ENCODE measurements around the gene FNBP1.

The FNBP1 gene

GRCh38 chr9:129919841-129920240, 123.1 kb downstream of the FNBP1 start:
- Histone ChIP-seq H2AFZ (ENCODE audit: low read length) (no peak overlapping the region), H3K4me2 (ENCODE audit: low read depth, low read length, poor library complexity, severe bottlenecking) (no peak overlapping the region), H3K4me3 (ENCODE audit: low read length, poor library complexity, severe bottlenecking) (no peak overlapping the region), H3K4me1 (ENCODE audit: insufficient read depth, low read length, poor library complexity, severe bottlenecking) (no peaks in the 10 kb centered on the region), H3K9me2 (replicated peaks; ENCODE audit: low read depth, low read length) (no peaks in the 10 kb centered on the region), H3K79me2 (ENCODE audit: insufficient read depth, low read length) (no peaks in the 10 kb centered on the region), H3K27me3 (ENCODE audit: insufficient read depth, low read length, poor library complexity, severe bottlenecking) (no peaks in the 10 kb centered on the region), H3F3A (ENCODE audit: low read depth) (no peaks in the 10 kb centered on the region), H3K9ac (ENCODE audit: low read depth, low read length, poor library complexity, severe bottlenecking) (no peak overlapping the region), H3K9me3 (ENCODE audit: insufficient read depth, low read depth, low read length) (no peaks in the 10 kb centered on the region), H3K36me3 (ENCODE audit: insufficient read depth, low read length) (peaks cover 62% of the 10 kb centered on the region; the same call in 1 of the 2 replicates), H4K20me1 (ENCODE audit: insufficient read depth, low read length, poor library complexity, severe bottlenecking) (no peaks in the 10 kb centered on the region)
- TF ChIP-seq EZH2phosphoT487 (IDR thresholded peaks at IDR 0.05; ENCODE audit: borderline replicate concordance): no peak
- TF ChIP-seq CTCF (conservative IDR thresholded peaks at IDR 0.05; ENCODE audit: low read length): no peak

GRCh38 chr9:129919277-129919676, 123.7 kb downstream of the FNBP1 start:
- Histone ChIP-seq H3K4me3 (ENCODE audit: low read length, poor library complexity, severe bottlenecking) (no peak overlapping the region), H3K9me3 (ENCODE audit: insufficient read depth, low read depth, low read length) (no peaks in the 10 kb centered on the region), H3K27me3 (ENCODE audit: insufficient read depth, low read length, poor library complexity, severe bottlenecking) (no peaks in the 10 kb centered on the region), H3K4me1 (ENCODE audit: insufficient read depth, low read length, poor library complexity, severe bottlenecking) (no peaks in the 10 kb centered on the region), H3K79me2 (ENCODE audit: insufficient read depth, low read length) (no peaks in the 10 kb centered on the region), H3F3A (ENCODE audit: low read depth) (no peaks in the 10 kb centered on the region), H3K36me3 (ENCODE audit: insufficient read depth, low read length) (peaks cover 57% of the 10 kb centered on the region; the same call in 1 of the 2 replicates), H2AFZ (ENCODE audit: low read length) (no peak overlapping the region), H3K9me2 (replicated peaks; ENCODE audit: low read depth, low read length) (no peaks in the 10 kb centered on the region), H3K9ac (ENCODE audit: low read depth, low read length, poor library complexity, severe bottlenecking) (no peak overlapping the region), H4K20me1 (ENCODE audit: insufficient read depth, low read length, poor library complexity, severe bottlenecking) (no peaks in the 10 kb centered on the region), H3K4me2 (ENCODE audit: low read depth, low read length, poor library complexity, severe bottlenecking) (no peak overlapping the region)
- TF ChIP-seq EZH2phosphoT487 (IDR thresholded peaks at IDR 0.05; ENCODE audit: borderline replicate concordance): no peak
- TF ChIP-seq CTCF (conservative IDR thresholded peaks at IDR 0.05; ENCODE audit: low read length): no peak

- no peaks in the 10 kb centered on the region for H4K20me1 ChIP-seq (ENCODE audit: insufficient read depth, low read length, poor library complexity, severe bottlenecking)
- H3F3A ChIP-seq (ENCODE audit: low read depth): no peaks in the 10 kb centered on the region
- H3K27me3 ChIP-seq (ENCODE audit: insufficient read depth, low read length, poor library complexity, severe bottlenecking): no peaks in the 10 kb centered on the region
- H3K9ac ChIP-seq (ENCODE audit: low read depth, low read length, poor library complexity, severe bottlenecking): no peak overlapping the region
- H3K36me3 ChIP-seq (ENCODE audit: insufficient read depth, low read length): peaks cover 48% of the 10 kb centered on the region; the same call in 1 of the 2 replicates
- H3K4me2 ChIP-seq (ENCODE audit: low read depth, low read length, poor library complexity, severe bottlenecking): no peak overlapping the region
- no peaks in the 10 kb centered on the region for H3K4me1 ChIP-seq (ENCODE audit: insufficient read depth, low read length, poor library complexity, severe bottlenecking)
- TF ChIP-seq EZH2phosphoT487 (IDR thresholded peaks at IDR 0.05; ENCODE audit: borderline replicate concordance): no peak
- TF ChIP-seq CTCF (conservative IDR thresholded peaks at IDR 0.05; ENCODE audit: low read length): no peak
- no peak overlapping the region for H3K4me3 ChIP-seq (ENCODE audit: low read length, poor library complexity, severe bottlenecking)
- no peak overlapping the region for H2AFZ ChIP-seq (ENCODE audit: low read length)
- H3K79me2 ChIP-seq (ENCODE audit: insufficient read depth, low read length): no peaks in the 10 kb centered on the region
- H3K9me2 ChIP-seq (replicated peaks; ENCODE audit: low read depth, low read length): no peaks in the 10 kb centered on the region
- H3K9me3 ChIP-seq (ENCODE audit: insufficient read depth, low read depth, low read length): no peaks in the 10 kb centered on the region
Measured at GRCh38 chr9:129918296-129918950, 124.6 kb downstream of the FNBP1 start.

Data from Loucy (cell line).